Gastrocnemius medialis (tissue), 4 donors: Measurements from ENCODE around the gene ARHGAP33. TPM values are rescaled to one million over a fixed set of nuclear protein-coding genes. Genes with fewer than 3 reads are reported as not detected.
"Not testable (repeated sequence)": the region's sequence is repeated elsewhere in the genome, so short reads cannot be mapped to it uniquely, and the experiment has no call there.

Experiments used
- ATAC-seq, 2 donors: fragments of 150-250 bp; one replicate each; pipeline ENCODE4 v1.9.1; 2016
- DNase-seq, 2 donors: peaks; one replicate each; pipeline ENCODE4 v3.0.0-alpha.2; 2019
- H3K27ac ChIP-seq, 4 donors: fragments of 200-600 bp; sonication (generic); 1 replicate in 1 of 4; 2 replicates in 3 of 4; pipeline ENCODE4 v1.5.1; 2016 to 2018; ENCODE audit warnings: mild to moderate bottlenecking in 2 of 4, moderate library complexity in 1 of 4
- H3K27me3 ChIP-seq, 3 donors: fragments of 200-600 bp; sonication (generic) in 2 of 3; 1 replicate in 1 of 3; 2 replicates in 2 of 3; pipeline versions ENCODE4 v1.5.1 to v1.6.0; 2016 to 2019; ENCODE audit warnings: mild to moderate bottlenecking in 1 of 3, moderate library complexity in 1 of 3
- H3K36me3 ChIP-seq, 2 donors: fragments of 200-600 bp; sonication (generic) in 1 of 2; one replicate each; pipeline ENCODE4 v1.5.1; 2017 to 2018
- H3K4me1 ChIP-seq, 2 donors: fragments of 200-600 bp; sonication (generic) in 1 of 2; one replicate each; pipeline ENCODE4 v1.5.1; 2016 to 2017; ENCODE audit warnings: mild to moderate bottlenecking in 2 of 2
- H3K4me3 ChIP-seq, 4 donors: fragments of 200-600 bp; sonication (generic) in 3 of 4; 1 replicate in 1 of 4; 2 replicates in 3 of 4; pipeline ENCODE4 v1.5.1; 2016 to 2019; ENCODE audit warnings: mild to moderate bottlenecking in 2 of 4
- H3K9me3 ChIP-seq, 3 donors: fragments of 200-600 bp; sonication (generic) in 2 of 3; 1 replicate in 1 of 3; 2 replicates in 2 of 3; pipeline ENCODE4 v1.5.1; 2016 to 2019
- CTCF ChIP-seq, 5 experiments: fragments of 450-650 bp in 3 of 5; fragments of 200-600 bp in 2 of 5; sonication (generic) in 2 of 5; IDR thresholded peaks in 4 of 5; conservative IDR thresholded peaks in 1 of 5; 1 replicate in 4 of 5; 2 replicates in 1 of 5; pipeline ENCODE4 v1.5.1; 2016 to 2019; ENCODE audit warnings: antibody characterized with exemption in 5 of 5, mild to moderate bottlenecking in 3 of 5, moderate library complexity in 3 of 5
- POLR2A ChIP-seq, 2 donors: fragments of 450-650 bp; IDR thresholded peaks; one replicate each; pipeline ENCODE4 v1.6.1; 2017; ENCODE audit warnings: antibody characterized with exemption in 2 of 2, mild to moderate bottlenecking in 2 of 2, moderate library complexity in 2 of 2
- in situ Hi-C, 4 donors: fragments of 200-750 bp; cut with MboI; loops; one replicate each; pipeline versions ENCODE4 v1.15.0 to v1.8.0; 2017; ENCODE audit warnings: low sequenced_read_pairs in 4 of 4
- intact Hi-C: fragments of 100-400 bp; cut with DNase I; formaldehyde crosslinking; loops from one replicate; pipeline ENCODE4 v1.15.1; 2023; ENCODE audit warnings: low total_unique reads
- total RNA-seq, 4 donors: library from RNA; depleted of rRNA; stranded (reverse); fragments of >200 nt; gene quantifications; one replicate each; pipeline versions ENCODE4 v1.1.0 to v1.2.3, GENCODE V29; 2016

ARHGAP33 gene
- total RNA-seq, 4 donors from 2014 or later = 0.22 to 4.7 (median 2.2) TPM

GRCh38 chr19:35766571-35767104 is 8.7 kb upstream of the ARHGAP33 start:
- in situ Hi-C loops (loop anchor here in 1 of 4 donors (25.0 kb wide), 1 partner anchor 371 kb away; the partner anchor contains the start of gene CAPNS1), intact Hi-C loops (no loop called here)
- ATAC-seq (no peak), DNase-seq (no peak)
- no peaks in the 10 kb centered on the region for H3K27me3 ChIP-seq
- peaks cover 0 to 13% of the 10 kb centered on the region in 2 donors for H3K36me3 ChIP-seq
- no peaks in the 10 kb centered on the region for H3K4me1 ChIP-seq
- H3K27ac ChIP-seq = no peak overlapping the region
- no peaks in the 10 kb centered on the region for H3K9me3 ChIP-seq
- TF ChIP-seq CTCF (IDR thresholded peaks at IDR 0.05 in 4 of 5, conservative IDR thresholded peaks at IDR 0.05 in 1 of 5) = no peak
- no peak for TF ChIP-seq POLR2A (IDR thresholded peaks at IDR 0.05)
- no peak overlapping the region for H3K4me3 ChIP-seq

- Histone ChIP-seq H3K27ac (no peak overlapping the region), H3K36me3 (peaks cover 0 to 13% of the 10 kb centered on the region in 2 donors), H3K27me3 (no peaks in the 10 kb centered on the region), H3K9me3 (no peaks in the 10 kb centered on the region), H3K4me3 (no peak overlapping the region), H3K4me1 (no peaks in the 10 kb centered on the region)
- intact Hi-C loops (no loop called here), in situ Hi-C loops (loop anchor here in 1 of 4 donors (25.0 kb wide), 1 partner anchor 370 kb away; the partner anchor contains the start of gene CAPNS1)
- DNase-seq (no peak), ATAC-seq (no peak)
- TF ChIP-seq POLR2A (IDR thresholded peaks at IDR 0.05) (no peak), CTCF (IDR thresholded peaks at IDR 0.05 in 4 of 5, conservative IDR thresholded peaks at IDR 0.05 in 1 of 5) (no peak)
These were observed 7.9 kb upstream of the ARHGAP33 start for GRCh38 chr19:35767288-35768081.

- DNase-seq (no peak), ATAC-seq (no peak)
- H3K9me3 ChIP-seq = no peaks in the 10 kb centered on the region
- H3K27me3 ChIP-seq = no peaks in the 10 kb centered on the region
- H3K36me3 ChIP-seq = peaks cover 0 to 13% of the 10 kb centered on the region in 2 donors
- intact Hi-C loops = no loop called here
- in situ Hi-C loops = loop anchor here in 1 of 4 donors (25.0 kb wide), 1 partner anchor 369 kb away; the partner anchor contains the start of gene CAPNS1
- TF ChIP-seq CTCF (IDR thresholded peaks at IDR 0.05 in 4 of 5, conservative IDR thresholded peaks at IDR 0.05 in 1 of 5) = no peak
- no peak for TF ChIP-seq POLR2A (IDR thresholded peaks at IDR 0.05)
- H3K4me3 ChIP-seq = no peak overlapping the region
- H3K27ac ChIP-seq = no peak overlapping the region
- H3K4me1 ChIP-seq = no peaks in the 10 kb centered on the region
These were observed 7.3 kb upstream of the ARHGAP33 start for GRCh38 chr19:35768082-35768421.

GRCh38 chr19:35772362-35772761 is 3.0 kb upstream of the ARHGAP33 start:
- not testable (repeated sequence) for H3K9me3 ChIP-seq, H3K4me1 ChIP-seq, H3K27me3 ChIP-seq, DNase-seq, ATAC-seq, H3K4me3 ChIP-seq, H3K36me3 ChIP-seq, H3K27ac ChIP-seq
- intact Hi-C loops = loop anchor here (10.0 kb wide), 1 partner anchor 222 kb away; the partner anchor contains the start of gene SDHAF1
- in situ Hi-C loops = loop anchor here in 1 of 4 donors (25.0 kb wide), 1 partner anchor 365 kb away; the partner anchor contains the start of gene CAPNS1
